SK-N-SH treated with all-trans-retinoic acid at 6 μM for 48 hours (cell line): ENCODE measurements around the gene TRMT61A.

Experiments used
- ATAC-seq: fragments of 200-7000 bp; cut with Tn5 transposase; 3 replicates; pipeline ENCODE4 v1.9.1; 2020; ENCODE audit warnings: mild to moderate bottlenecking, moderate library complexity
- ARNTL ChIP-seq: fragments of 450-650 bp; formaldehyde crosslinking; IDR thresholded peaks from 2 replicates; pipeline ENCODE4 v1.5.0; 2020; ENCODE audit warnings: low read depth, mild to moderate bottlenecking, moderate library complexity, borderline replicate concordance
- BACH2 ChIP-seq: fragments of 250-450 bp; sonication (Bioruptor Pico); IDR thresholded peaks from 2 replicates; pipeline ENCODE4 v1.9.0; 2021; ENCODE audit warnings: mild to moderate bottlenecking, borderline replicate concordance
- CREB5 ChIP-seq: fragments of 250-450 bp; sonication (Bioruptor Pico); IDR thresholded peaks from 2 replicates; pipeline ENCODE4 v1.5.1; 2020; ENCODE audit warnings: low read depth, mild to moderate bottlenecking, moderate library complexity
- CSDC2 ChIP-seq: fragments of 250-450 bp; sonication (Bioruptor Pico); IDR thresholded peaks from 2 replicates; pipeline ENCODE4 v1.5.0; 2020; ENCODE audit warnings: mild to moderate bottlenecking, moderate library complexity
- ESRRG ChIP-seq: fragments of 250-450 bp; sonication (Bioruptor Pico); IDR thresholded peaks from 2 replicates; pipeline ENCODE4 v1.6.1; 2021; ENCODE audit warnings: mild to moderate bottlenecking
- GLIS3 ChIP-seq: fragments of 250-450 bp; sonication (Bioruptor Pico); IDR thresholded peaks from 2 replicates; pipeline ENCODE4 v1.5.0; 2020; ENCODE audit warnings: mild to moderate bottlenecking, moderate library complexity
- ISL1 ChIP-seq: fragments of 250-450 bp; sonication (Bioruptor Pico); IDR thresholded peaks from 2 replicates; pipeline ENCODE4 v2.1.2; 2022; ENCODE audit warnings: mild to moderate bottlenecking, moderate library complexity
- PATZ1 ChIP-seq: fragments of 250-450 bp; sonication (Bioruptor Pico); IDR thresholded peaks from 2 replicates; pipeline ENCODE4 v1.8.0; 2020; ENCODE audit warnings: mild to moderate bottlenecking, moderate library complexity, borderline replicate concordance
- POU6F1 ChIP-seq: fragments of 250-450 bp; sonication (Bioruptor Pico); IDR thresholded peaks from 2 replicates; pipeline ENCODE4 v1.8.0; 2021; ENCODE audit warnings: low read depth, mild to moderate bottlenecking, moderate library complexity, borderline replicate concordance
- PPARA ChIP-seq: fragments of 250-450 bp; sonication (Bioruptor Pico); IDR thresholded peaks from 2 replicates; pipeline ENCODE4 v1.5.0; 2020; ENCODE audit warnings: mild to moderate bottlenecking, borderline replicate concordance
- RARB ChIP-seq: fragments of 250-450 bp; sonication (Bioruptor Pico); IDR thresholded peaks from 2 replicates; pipeline ENCODE4 v1.8.0; 2021; ENCODE audit warnings: mild to moderate bottlenecking, moderate library complexity
- SNAI2 ChIP-seq: fragments of 250-450 bp; sonication (Bioruptor Pico); IDR thresholded peaks from 2 replicates; pipeline ENCODE4 v1.5.0; 2020; ENCODE audit warnings: mild to moderate bottlenecking, moderate library complexity
- TCF4 ChIP-seq: fragments of 250-450 bp; sonication (Bioruptor Pico); IDR thresholded peaks from 2 replicates; pipeline ENCODE4 v1.8.0; 2021; ENCODE audit warnings: mild to moderate bottlenecking, moderate library complexity, borderline replicate concordance
- TOX ChIP-seq: fragments of 250-450 bp; sonication (Bioruptor Pico); IDR thresholded peaks from 2 replicates; pipeline ENCODE4 v1.8.0; 2021; ENCODE audit warnings: mild to moderate bottlenecking, moderate library complexity, borderline replicate concordance
- TSHZ2 ChIP-seq: fragments of 250-450 bp; sonication (Bioruptor Pico); IDR thresholded peaks from 2 replicates; pipeline ENCODE4 v1.5.0; 2020; ENCODE audit warnings: mild to moderate bottlenecking, moderate library complexity
- ZC3H10 ChIP-seq: fragments of 250-450 bp; sonication (Bioruptor Pico); IDR thresholded peaks from 2 replicates; pipeline ENCODE4 v1.5.1; 2021; ENCODE audit warnings: mild to moderate bottlenecking, moderate library complexity
- ZFP3 ChIP-seq: fragments of 250-450 bp; sonication (Bioruptor Pico); IDR thresholded peaks from 2 replicates; pipeline ENCODE4 v1.5.0; 2020; ENCODE audit warnings: mild to moderate bottlenecking, moderate library complexity
- ZFP30 ChIP-seq: fragments of 450-650 bp; formaldehyde crosslinking; IDR thresholded peaks from 2 replicates; pipeline ENCODE4 v1.5.0; 2022; ENCODE audit warnings: mild to moderate bottlenecking, moderate library complexity
- ZNF565 ChIP-seq: fragments of 450-650 bp; formaldehyde crosslinking; conservative IDR thresholded peaks from 2 replicates; pipeline ENCODE4 v1.5.0; 2020; ENCODE audit warnings: low read depth, mild to moderate bottlenecking, moderate library complexity
- ZNF70 ChIP-seq: fragments of 450-650 bp; formaldehyde crosslinking; IDR thresholded peaks from 2 replicates; pipeline ENCODE4 v1.5.0; 2020; ENCODE audit warnings: mild to moderate bottlenecking, moderate library complexity
- ZNF8 ChIP-seq: fragments of 450-650 bp; formaldehyde crosslinking; IDR thresholded peaks from 2 replicates; pipeline ENCODE4 v1.5.0; 2020; ENCODE audit warnings: mild to moderate bottlenecking, moderate library complexity

TRMT61A gene

GRCh38 chr14:103542605-103543088, 13.7 kb downstream of the TRMT61A start:
- no peak for ATAC-seq
- TF ChIP-seq PPARA (CRISPR knock-in tag) (no peak), ZFP30 (CRISPR knock-in tag) (no peak), CSDC2 (CRISPR knock-in tag) (no peak), CREB5 (CRISPR knock-in tag) (no peak), RARB (CRISPR knock-in tag) (no peak), SNAI2 (CRISPR knock-in tag) (no peak), ZC3H10 (CRISPR knock-in tag) (no peak), ZFP3 (CRISPR knock-in tag) (no peak), POU6F1 (CRISPR knock-in tag) (no peak), ZNF8 (CRISPR knock-in tag) (no peak), TSHZ2 (no peak), ESRRG (no peak), PATZ1 (CRISPR knock-in tag) (no peak), TOX (CRISPR knock-in tag) (no peak), ZNF70 (CRISPR knock-in tag) (no peak), BACH2 (CRISPR knock-in tag) (no peak), TCF4 (CRISPR knock-in tag) (no peak)
- TF ChIP-seq, all 23 proteins: peak for 0

GRCh38 chr14:103543140-103543539, 14.1 kb downstream of the TRMT61A start:
- no peak for ATAC-seq
- TF ChIP-seq TSHZ2 (no peak), RARB (CRISPR knock-in tag) (no peak), ZC3H10 (CRISPR knock-in tag) (no peak), ESRRG (no peak), ZNF8 (CRISPR knock-in tag) (no peak), CSDC2 (CRISPR knock-in tag) (no peak), ARNTL (CRISPR knock-in tag) (no peak), TOX (CRISPR knock-in tag) (no peak), PPARA (CRISPR knock-in tag) (no peak), ZFP3 (CRISPR knock-in tag) (no peak), CREB5 (CRISPR knock-in tag) (no peak), ISL1 (CRISPR knock-in tag) (no peak), BACH2 (CRISPR knock-in tag) (no peak), ZNF565 (CRISPR knock-in tag) (no peak), SNAI2 (CRISPR knock-in tag) (no peak), ZNF70 (CRISPR knock-in tag) (no peak), ZFP30 (CRISPR knock-in tag) (no peak), PATZ1 (CRISPR knock-in tag) (no peak), GLIS3 (no peak)
